A549 (cell line): ENCODE measurements around the gene CTRB2. TPM values are rescaled to one million over a fixed set of nuclear protein-coding genes. Genes with fewer than 3 reads are reported as not detected.
"Not testable (repeated sequence)": the region's sequence is repeated elsewhere in the genome, so short reads cannot be mapped to it uniquely, and the experiment has no call there.

ENCODE experiments used
- ATAC-seq, 2 experiments: fragments of 200-7000 bp in 1 of 2; fragments of >200 bp in 1 of 2; cut with Nextera tagmentation in 1 of 2; cut with Tn5 transposase in 1 of 2; 3 replicates each; pipeline versions ENCODE4 v1.8.0 to v1.9.1; 2018 to 2020; ENCODE audit warnings: mild to moderate bottlenecking in 1 of 2, moderate library complexity in 1 of 2
- CTCF ChIA-PET: fragments of 300-600 bp; sonication (Branson Sonifier 250); formaldehyde crosslinking; extraction: SDS; loops from one replicate; lab custom pipeline; 2021; ENCODE audit warnings: antibody characterized with exemption, inconsistent platforms; lab: Yijun Ruan, JAX
- POLR2A ChIA-PET: fragments of 350-600 bp; formaldehyde crosslinking; extraction: SDS; loops from one replicate; lab custom pipeline; 2021; ENCODE audit warnings: antibody characterized with exemption, inconsistent platforms; lab: Yijun Ruan, JAX
- DNase-seq, 2 experiments: peaks; one replicate each; pipeline versions ENCODE4 v3.0.0 to v3.0.0-alpha.2; 2011 to 2016; ENCODE audit warnings: low read depth in 1 of 2, low spot score in 1 of 2
- FAIRE-seq: peaks from 2 replicates; lab custom pipeline; 2011; peaks lifted over from hg19 to GRCh38; lab: Jason Lieb, UNC
- H3K27ac ChIP-seq, 2 experiments: fragments of >200 bp; sonication (Bioruptor Twin); formaldehyde crosslinking; 3 replicates each; pipeline ENCODE4 v1.5.1; 2016 to 2017
- H3K4me1 ChIP-seq: fragments of >200 bp; sonication (Bioruptor Twin); formaldehyde crosslinking; 3 replicates; pipeline ENCODE4 v1.6.1; 2016
- H3K4me2 ChIP-seq: fragments of >200 bp; sonication (Bioruptor Twin); formaldehyde crosslinking; 3 replicates; pipeline ENCODE4 v1.6.1; 2016
- H3K4me3 ChIP-seq: fragments of >200 bp; sonication (Bioruptor Twin); formaldehyde crosslinking; 3 replicates; pipeline ENCODE4 v1.5.1; 2016
- H3K9me3 ChIP-seq: fragments of >200 bp; sonication (Bioruptor Twin); formaldehyde crosslinking; 3 replicates; pipeline ENCODE4 v1.6.1; 2016
- BHLHE40 ChIP-seq: IDR thresholded peaks from 2 replicates; pipeline ENCODE4 v1.6.1; 2012; ENCODE audit warnings: low read depth, low read length, inconsistent platforms
- CHD2 ChIP-seq: fragments of 150-350 bp; IDR thresholded peaks from 2 replicates; pipeline ENCODE4 v1.6.1; 2014; ENCODE audit warnings: low read length; ENCODE audit not compliant: partially characterized antibody
- EP300 ChIP-seq, 2 experiments: fragments of >200 bp; sonication (Bioruptor Twin); formaldehyde crosslinking; IDR thresholded peaks; 2 replicates in 1 of 2; 3 replicates in 1 of 2; pipeline ENCODE4 v1.6.1; 2016 to 2017
- ESRRA ChIP-seq: fragments of 150-350 bp; IDR thresholded peaks from 2 replicates; pipeline ENCODE4 v1.6.1; 2014; ENCODE audit warnings: mild to moderate bottlenecking, low read length, borderline replicate concordance
- FOSB ChIP-seq: fragments of 250-450 bp; sonication (Bioruptor Pico); IDR thresholded peaks from 2 replicates; pipeline ENCODE4 v1.5.0; 2020; ENCODE audit warnings: mild to moderate bottlenecking, moderate library complexity
- HEYL ChIP-seq: fragments of 250-450 bp; sonication (Bioruptor Pico); IDR thresholded peaks from 2 replicates; pipeline ENCODE4 v1.8.0; 2021; ENCODE audit warnings: mild to moderate bottlenecking, moderate library complexity
- HOXB13 ChIP-seq: fragments of 250-450 bp; sonication (Bioruptor Pico); IDR thresholded peaks from 2 replicates; pipeline ENCODE4 v1.5.0; 2020; ENCODE audit warnings: low read depth, mild to moderate bottlenecking, moderate library complexity
- JUN ChIP-seq, 2 experiments: fragments of >200 bp; sonication (Bioruptor Twin); formaldehyde crosslinking; IDR thresholded peaks; 2 replicates in 1 of 2; 3 replicates in 1 of 2; pipeline ENCODE4 v1.6.1; 2016 to 2017
- JUNB ChIP-seq: fragments of >200 bp; sonication (Bioruptor Twin); formaldehyde crosslinking; IDR thresholded peaks from 2 replicates; pipeline ENCODE4 v1.6.1; 2016
- KDM1A ChIP-seq: fragments of 200-600 bp; sonication (generic); IDR thresholded peaks from 2 replicates; pipeline ENCODE4 v1.6.1; 2016; ENCODE audit warnings: low read depth, mild to moderate bottlenecking
- MAFK ChIP-seq: fragments of 450-650 bp; IDR thresholded peaks from 2 replicates; pipeline ENCODE4 v1.6.1; 2014; ENCODE audit not compliant: partially characterized antibody
- NR3C1 ChIP-seq: fragments of >200 bp; sonication (Bioruptor Twin); formaldehyde crosslinking; IDR thresholded peaks from 3 replicates; pipeline ENCODE4 v1.6.1; 2017
- POLR2A ChIP-seq: IDR thresholded peaks from 2 replicates; pipeline ENCODE4 v1.6.1; 2012; ENCODE audit warnings: mild to moderate bottlenecking, low read length
- RARB ChIP-seq: fragments of 250-450 bp; sonication (Bioruptor Pico); IDR thresholded peaks from 2 replicates; pipeline ENCODE4 v1.8.0; 2021; ENCODE audit warnings: mild to moderate bottlenecking, moderate library complexity
- RFX5 ChIP-seq: fragments of 450-650 bp; IDR thresholded peaks from 2 replicates; pipeline ENCODE4 v1.7.1; 2014; ENCODE audit warnings: antibody characterized with exemption, mild to moderate bottlenecking, moderate library complexity
- RNF2 ChIP-seq: fragments of 200-600 bp; sonication (generic); IDR thresholded peaks from 2 replicates; pipeline ENCODE4 v1.6.1; 2016; ENCODE audit warnings: low read depth, mild to moderate bottlenecking, antibody characterized with exemption, moderate library complexity, borderline replicate concordance
- SMC3 ChIP-seq: fragments of >200 bp; sonication (Bioruptor Twin); formaldehyde crosslinking; IDR thresholded peaks from 3 replicates; pipeline ENCODE4 v1.6.1; 2018; ENCODE audit warnings: inconsistent platforms
- ZC3H11A ChIP-seq: fragments of 450-650 bp; IDR thresholded peaks from 2 replicates; pipeline ENCODE4 v1.6.1; 2014; ENCODE audit warnings: antibody characterized with exemption, mild to moderate bottlenecking
- ZSCAN20 ChIP-seq: fragments of 250-450 bp; sonication (Bioruptor Pico); IDR thresholded peaks from 2 replicates; pipeline ENCODE4 v1.8.0; 2022; ENCODE audit warnings: mild to moderate bottlenecking, moderate library complexity
- WGBS: methylation state at CpG from one replicate; pipeline ENCODE4 v1.1.6; 2017; ENCODE audit errors: missing lambda C conversion rate; 5-methylcytosine and 5-hydroxymethylcytosine counted together
- polyA plus RNA-seq, 4 experiments: library from polyadenylated mRNA; depleted of rRNA in 3 of 4; stranded (reverse); fragments of >200 nt; fragmentation: RNase III in 1 of 4; extraction: RNeasy Plus Mini Kit Qiagen cat#74134 plus additional on column Dnase treatment in 1 of 4; gene quantifications; 2 replicates in 3 of 4; 3 replicates in 1 of 4; pipeline ENCODE4 v1.2.3, GENCODE V29; 2011 to 2017
- TF ChIP-seq, protein P1 (sequence below): IDR thresholded peaks from 2 replicates; pipeline ENCODE4 v1.6.1; 2012; ENCODE audit warnings: low read depth, borderline replicate concordance
- TF ChIP-seq, protein P2 (sequence below): fragments of 450-650 bp; IDR thresholded peaks from 2 replicates; pipeline ENCODE4 v1.6.1; 2014; ENCODE audit warnings: antibody characterized with exemption
- TF ChIP-seq, protein P3 (sequence below): IDR thresholded peaks from 2 replicates; pipeline ENCODE4 v1.6.1; 2012
- TF ChIP-seq, protein P4 (sequence below): fragments of 250-450 bp; sonication (Bioruptor Pico); IDR thresholded peaks from 2 replicates; pipeline ENCODE4 v1.5.0; 2020; ENCODE audit warnings: low read depth, mild to moderate bottlenecking, moderate library complexity
- TF ChIP-seq, protein P5 (sequence below): fragments of 250-450 bp; sonication (Bioruptor Pico); IDR thresholded peaks from 2 replicates; pipeline ENCODE4 v1.5.0; 2021; ENCODE audit warnings: mild to moderate bottlenecking, moderate library complexity, borderline replicate concordance
- TF ChIP-seq, protein P6 (sequence below): IDR thresholded peaks from 2 replicates; pipeline ENCODE4 v1.6.1; 2012
- TF ChIP-seq, protein P7 (sequence below): fragments of >200 bp; sonication (Bioruptor Twin); formaldehyde crosslinking; IDR thresholded peaks from 3 replicates; pipeline ENCODE4 v1.6.1; 2016

The CTRB2 gene
- polyA plus RNA-seq, 2 of the 4 experiments (the other 2 are of a cell fraction), result not detected

DNA sequence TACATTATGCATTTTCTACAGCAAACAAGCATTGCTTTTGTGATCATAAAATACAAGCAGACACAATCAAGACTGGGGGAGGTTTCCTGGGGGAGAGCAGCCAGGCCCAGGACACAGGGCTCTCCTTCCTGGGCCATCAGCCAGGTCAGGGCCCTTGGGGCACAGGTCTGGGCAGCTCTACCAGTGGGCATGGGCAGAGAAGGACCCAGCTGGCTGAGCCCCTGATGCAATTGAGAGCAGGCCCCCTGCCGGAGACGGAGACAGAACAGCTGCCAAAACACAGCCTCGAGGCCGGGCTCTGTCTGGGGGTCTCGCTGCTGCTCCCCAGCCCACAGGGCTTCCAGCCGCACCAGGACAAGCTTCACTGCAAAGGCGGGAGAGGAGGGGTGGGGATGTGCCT is 33.7 kb upstream of the CTRB2 start:
- CTCF ChIA-PET, result interaction anchor here (0.7 to 14.6 kb wide), 3 partner anchors 41 to 145 kb away, joined by 3 to 123 read pairs (median 3); no protein-coding TSS in a partner anchor
- Histone ChIP-seq H3K4me1 (peaks cover 50% of the 10 kb centered on the region), H3K27ac (peak overlapping the region in 1 of 2 experiments; percentile 35; a peak in 1 of 6 replicates)
- H3K4me2 ChIP-seq, FAIRE-seq, DNase-seq, POLR2A ChIA-PET, ATAC-seq, H3K9me3 ChIP-seq, H3K4me3 ChIP-seq: not testable (repeated sequence)
- 80% methylated on average over 1 of the region's 7 CpGs for WGBS

DNA sequence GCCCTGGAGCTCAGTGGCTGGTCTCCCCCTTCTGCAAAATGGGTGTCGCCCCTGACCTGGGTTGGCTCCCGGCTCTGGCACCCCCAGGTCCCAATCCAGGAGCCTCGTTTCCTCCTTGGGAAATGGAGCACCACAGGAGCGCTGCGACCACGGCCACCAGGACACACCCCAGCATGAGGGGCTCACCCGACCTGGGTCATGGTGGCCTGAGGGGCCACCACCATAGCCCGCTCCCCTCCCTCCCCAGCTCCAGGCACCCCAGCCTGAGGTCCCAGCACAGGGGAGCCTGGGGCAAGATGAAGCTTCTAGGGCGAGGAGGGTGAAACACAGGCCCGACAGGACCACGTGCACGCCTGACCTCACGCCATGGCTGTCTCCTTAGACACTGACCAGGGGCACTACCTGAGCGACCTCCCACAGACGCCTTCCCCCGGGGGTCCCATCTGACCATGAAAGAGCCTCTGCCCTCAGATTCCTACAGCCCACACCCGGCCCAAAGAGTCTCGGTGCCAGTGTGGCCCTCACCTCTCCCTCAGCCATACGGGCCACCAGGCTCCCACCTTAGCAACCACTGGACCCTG is 32.7 kb upstream of the CTRB2 start:
- CTCF ChIA-PET, result interaction anchor here (1.1 to 14.6 kb wide), 4 partner anchors 10 to 163 kb away, joined by 3 to 124 read pairs (median 64); no protein-coding TSS in a partner anchor

DNA sequence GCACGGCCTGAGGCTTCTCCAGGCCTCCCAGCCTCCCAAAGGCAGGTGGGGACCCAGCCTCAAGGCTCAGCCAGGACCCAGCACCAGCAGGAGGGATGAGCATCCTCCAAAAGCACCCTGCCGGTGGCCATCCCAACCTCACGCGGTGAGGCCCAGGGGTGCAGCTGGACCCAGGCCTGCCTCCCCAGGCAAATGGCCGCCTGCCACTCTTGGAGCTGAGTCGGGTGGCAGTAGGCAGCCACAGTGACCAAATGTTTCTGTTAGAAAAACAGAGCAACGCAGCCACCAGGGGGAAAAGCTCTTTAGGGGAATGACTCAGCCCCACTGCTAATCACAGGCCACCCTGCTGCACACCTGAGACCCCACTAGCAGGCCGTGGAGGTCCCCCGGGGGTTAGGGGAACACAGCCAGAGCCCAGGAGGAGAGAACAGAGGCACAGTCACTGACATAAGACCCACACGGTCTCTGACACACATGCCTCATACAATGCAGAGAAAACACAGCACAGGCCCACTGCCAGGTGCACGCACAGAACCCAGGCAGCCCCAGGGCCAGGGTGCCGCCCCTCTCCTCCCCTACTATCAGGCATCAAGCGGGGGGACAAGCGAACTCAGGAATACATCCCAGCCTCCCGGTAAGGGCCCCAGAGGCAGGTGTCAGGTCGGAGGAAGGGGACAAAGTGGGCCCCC is 32.0 kb upstream of the CTRB2 start:
- Histone ChIP-seq H3K27ac (peak overlapping the region; percentile 48 to 84; a peak in 5 of 6 replicates), H3K4me3 (no peak overlapping the region), H3K4me2 (peak overlapping the region; percentile 41), H3K4me1 (peaks cover 41% of the 10 kb centered on the region), H3K9me3 (no peaks in the 10 kb centered on the region)
- peak; percentile 1 to 7; a peak in 3 of 6 replicates for ATAC-seq
- ChIA-PET POLR2A (interaction anchor here (0.9 kb wide), 1 partner anchor 12 kb away, joined by 3 read pairs; no protein-coding TSS in a partner anchor), CTCF (interaction anchor here (0.6 to 14.6 kb wide), 5 partner anchors 10 to 163 kb away, joined by 3 to 124 read pairs (median 6); no protein-coding TSS in a partner anchor)
- TF ChIP-seq EP300 (IDR thresholded peaks at IDR 0.05), result no peak
- TF ChIP-seq, protein P1, sequence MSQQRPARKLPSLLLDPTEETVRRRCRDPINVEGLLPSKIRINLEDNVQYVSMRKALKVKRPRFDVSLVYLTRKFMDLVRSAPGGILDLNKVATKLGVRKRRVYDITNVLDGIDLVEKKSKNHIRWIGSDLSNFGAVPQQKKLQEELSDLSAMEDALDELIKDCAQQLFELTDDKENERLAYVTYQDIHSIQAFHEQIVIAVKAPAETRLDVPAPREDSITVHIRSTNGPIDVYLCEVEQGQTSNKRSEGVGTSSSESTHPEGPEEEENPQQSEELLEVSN, result no peak
- no peak for TF ChIP-seq HOXB13
- TF ChIP-seq JUNB, result no peak
- TF ChIP-seq RNF2, result no peak
- no peak for TF ChIP-seq ZC3H11A
- no peak for TF ChIP-seq FOSB (CRISPR knock-in tag)
- no peak for TF ChIP-seq JUN (IDR thresholded peaks at IDR 0.05)
- no peak for TF ChIP-seq CHD2
- no peak for TF ChIP-seq ESRRA
- TF ChIP-seq, protein P2, sequence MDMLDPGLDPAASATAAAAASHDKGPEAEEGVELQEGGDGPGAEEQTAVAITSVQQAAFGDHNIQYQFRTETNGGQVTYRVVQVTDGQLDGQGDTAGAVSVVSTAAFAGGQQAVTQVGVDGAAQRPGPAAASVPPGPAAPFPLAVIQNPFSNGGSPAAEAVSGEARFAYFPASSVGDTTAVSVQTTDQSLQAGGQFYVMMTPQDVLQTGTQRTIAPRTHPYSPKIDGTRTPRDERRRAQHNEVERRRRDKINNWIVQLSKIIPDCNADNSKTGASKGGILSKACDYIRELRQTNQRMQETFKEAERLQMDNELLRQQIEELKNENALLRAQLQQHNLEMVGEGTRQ, result no peak
- TF ChIP-seq, protein P3, sequence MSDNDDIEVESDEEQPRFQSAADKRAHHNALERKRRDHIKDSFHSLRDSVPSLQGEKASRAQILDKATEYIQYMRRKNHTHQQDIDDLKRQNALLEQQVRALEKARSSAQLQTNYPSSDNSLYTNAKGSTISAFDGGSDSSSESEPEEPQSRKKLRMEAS, result no peak
- no peak for TF ChIP-seq BHLHE40
- no peak for TF ChIP-seq RFX5
- no peak for FAIRE-seq
- WGBS, result 63% methylated on average over 15 of the region's 16 CpGs
- no peak for DNase-seq

More for the DNA sequence above, 32.7 kb upstream of the CTRB2 start:
- Histone ChIP-seq H3K9me3 (no peaks in the 10 kb centered on the region), H3K4me3 (no peak overlapping the region), H3K4me2 (peak overlapping the region; percentile 41; the same call in 1 of the 3 replicates), H3K27ac (peak overlapping the region; percentile 48 to 84; a peak in 4 of 6 replicates), H3K4me1 (peaks cover 41% of the 10 kb centered on the region)
- 89% methylated on average over 12 of the region's 19 CpGs for WGBS
- no peak for ATAC-seq
- FAIRE-seq, result no peak
- TF ChIP-seq, protein P4, sequence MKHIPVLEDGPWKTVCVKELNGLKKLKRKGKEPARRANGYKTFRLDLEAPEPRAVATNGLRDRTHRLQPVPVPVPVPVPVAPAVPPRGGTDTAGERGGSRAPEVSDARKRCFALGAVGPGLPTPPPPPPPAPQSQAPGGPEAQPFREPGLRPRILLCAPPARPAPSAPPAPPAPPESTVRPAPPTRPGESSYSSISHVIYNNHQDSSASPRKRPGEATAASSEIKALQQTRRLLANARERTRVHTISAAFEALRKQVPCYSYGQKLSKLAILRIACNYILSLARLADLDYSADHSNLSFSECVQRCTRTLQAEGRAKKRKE (CRISPR knock-in tag), result no peak
- TF ChIP-seq NR3C1, result no peak
- TF ChIP-seq, protein P5, sequence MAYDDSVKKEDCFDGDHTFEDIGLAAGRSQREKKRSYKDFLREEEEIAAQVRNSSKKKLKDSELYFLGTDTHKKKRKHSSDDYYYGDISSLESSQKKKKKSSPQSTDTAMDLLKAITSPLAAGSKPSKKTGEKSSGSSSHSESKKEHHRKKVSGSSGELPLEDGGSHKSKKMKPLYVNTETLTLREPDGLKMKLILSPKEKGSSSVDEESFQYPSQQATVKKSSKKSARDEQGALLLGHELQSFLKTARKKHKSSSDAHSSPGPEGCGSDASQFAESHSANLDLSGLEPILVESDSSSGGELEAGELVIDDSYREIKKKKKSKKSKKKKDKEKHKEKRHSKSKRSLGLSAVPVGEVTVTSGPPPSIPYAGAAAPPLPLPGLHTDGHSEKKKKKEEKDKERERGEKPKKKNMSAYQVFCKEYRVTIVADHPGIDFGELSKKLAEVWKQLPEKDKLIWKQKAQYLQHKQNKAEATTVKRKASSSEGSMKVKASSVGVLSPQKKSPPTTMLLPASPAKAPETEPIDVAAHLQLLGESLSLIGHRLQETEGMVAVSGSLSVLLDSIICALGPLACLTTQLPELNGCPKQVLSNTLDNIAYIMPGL (CRISPR knock-in tag), result no peak
- TF ChIP-seq MAFK, result no peak
- no peak for TF ChIP-seq KDM1A
- no peak for TF ChIP-seq RARB (CRISPR knock-in tag)
- TF ChIP-seq, protein P6, sequence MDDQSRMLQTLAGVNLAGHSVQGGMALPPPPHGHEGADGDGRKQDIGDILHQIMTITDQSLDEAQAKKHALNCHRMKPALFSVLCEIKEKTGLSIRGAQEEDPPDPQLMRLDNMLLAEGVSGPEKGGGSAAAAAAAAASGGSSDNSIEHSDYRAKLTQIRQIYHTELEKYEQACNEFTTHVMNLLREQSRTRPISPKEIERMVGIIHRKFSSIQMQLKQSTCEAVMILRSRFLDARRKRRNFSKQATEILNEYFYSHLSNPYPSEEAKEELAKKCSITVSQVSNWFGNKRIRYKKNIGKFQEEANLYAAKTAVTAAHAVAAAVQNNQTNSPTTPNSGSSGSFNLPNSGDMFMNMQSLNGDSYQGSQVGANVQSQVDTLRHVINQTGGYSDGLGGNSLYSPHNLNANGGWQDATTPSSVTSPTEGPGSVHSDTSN, result no peak
- TF ChIP-seq HEYL (CRISPR knock-in tag), result no peak
- no peak for TF ChIP-seq ZSCAN20 (CRISPR knock-in tag)
- TF ChIP-seq POLR2A, result no peak
- TF ChIP-seq, protein P7, sequence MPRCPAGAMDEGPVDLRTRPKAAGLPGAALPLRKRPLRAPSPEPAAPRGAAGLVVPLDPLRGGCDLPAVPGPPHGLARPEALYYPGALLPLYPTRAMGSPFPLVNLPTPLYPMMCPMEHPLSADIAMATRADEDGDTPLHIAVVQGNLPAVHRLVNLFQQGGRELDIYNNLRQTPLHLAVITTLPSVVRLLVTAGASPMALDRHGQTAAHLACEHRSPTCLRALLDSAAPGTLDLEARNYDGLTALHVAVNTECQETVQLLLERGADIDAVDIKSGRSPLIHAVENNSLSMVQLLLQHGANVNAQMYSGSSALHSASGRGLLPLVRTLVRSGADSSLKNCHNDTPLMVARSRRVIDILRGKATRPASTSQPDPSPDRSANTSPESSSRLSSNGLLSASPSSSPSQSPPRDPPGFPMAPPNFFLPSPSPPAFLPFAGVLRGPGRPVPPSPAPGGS, result no peak
- no peak for TF ChIP-seq SMC3
- no peak for DNase-seq
- POLR2A ChIA-PET, result interaction anchor here (0.9 kb wide), 1 partner anchor 11 kb away, joined by 3 read pairs; no protein-coding TSS in a partner anchor
